GM20000 (cell line): ENCODE measurements around the gene FOXO6.

Source experiments
- DNase-seq: peaks from one replicate; pipeline ENCODE4 v3.0.0; 2012; ENCODE audit warnings: low spot score
- TF ChIP-seq, protein P1 (sequence below): IDR thresholded peaks from 2 replicates; pipeline ENCODE4 v1.5.1; 2012; ENCODE audit warnings: mild to moderate bottlenecking, control low read depth; ENCODE audit errors: extremely low read depth, missing control alignments

The FOXO6 gene

DNA sequence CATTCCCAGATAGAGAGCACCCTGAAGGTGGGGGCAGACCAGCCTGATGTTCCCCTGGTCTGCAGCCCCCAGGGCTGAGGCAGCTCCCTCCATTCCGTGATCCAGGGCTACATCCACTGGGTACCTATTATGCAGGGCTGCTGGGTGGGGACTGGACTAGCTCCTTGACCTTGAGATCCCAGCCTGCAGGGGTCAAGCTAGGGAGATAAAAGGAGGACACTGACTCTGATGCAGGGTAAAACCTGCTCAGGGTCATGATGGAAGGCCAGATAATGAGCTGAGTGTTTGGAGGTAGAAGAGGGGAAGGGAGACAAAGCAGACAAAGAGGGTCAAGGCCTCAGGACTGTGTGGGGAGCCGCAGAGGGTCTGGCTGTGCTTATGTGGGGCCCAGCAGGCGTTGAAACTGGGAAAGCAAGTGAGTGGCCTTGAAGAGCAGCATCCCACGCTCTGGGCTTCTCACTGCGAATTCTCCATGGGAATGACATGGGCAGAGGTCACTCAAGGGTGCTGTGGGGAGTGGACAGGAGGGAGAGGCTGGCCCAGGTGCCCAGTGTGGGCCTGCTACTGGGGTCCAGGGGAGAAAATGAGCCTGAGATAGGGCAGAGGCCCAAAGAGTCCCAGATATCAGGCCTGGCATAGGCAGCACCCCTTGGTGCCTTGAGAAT lies 9.7 kb downstream of the FOXO6 start:
- TF ChIP-seq, protein P1, sequence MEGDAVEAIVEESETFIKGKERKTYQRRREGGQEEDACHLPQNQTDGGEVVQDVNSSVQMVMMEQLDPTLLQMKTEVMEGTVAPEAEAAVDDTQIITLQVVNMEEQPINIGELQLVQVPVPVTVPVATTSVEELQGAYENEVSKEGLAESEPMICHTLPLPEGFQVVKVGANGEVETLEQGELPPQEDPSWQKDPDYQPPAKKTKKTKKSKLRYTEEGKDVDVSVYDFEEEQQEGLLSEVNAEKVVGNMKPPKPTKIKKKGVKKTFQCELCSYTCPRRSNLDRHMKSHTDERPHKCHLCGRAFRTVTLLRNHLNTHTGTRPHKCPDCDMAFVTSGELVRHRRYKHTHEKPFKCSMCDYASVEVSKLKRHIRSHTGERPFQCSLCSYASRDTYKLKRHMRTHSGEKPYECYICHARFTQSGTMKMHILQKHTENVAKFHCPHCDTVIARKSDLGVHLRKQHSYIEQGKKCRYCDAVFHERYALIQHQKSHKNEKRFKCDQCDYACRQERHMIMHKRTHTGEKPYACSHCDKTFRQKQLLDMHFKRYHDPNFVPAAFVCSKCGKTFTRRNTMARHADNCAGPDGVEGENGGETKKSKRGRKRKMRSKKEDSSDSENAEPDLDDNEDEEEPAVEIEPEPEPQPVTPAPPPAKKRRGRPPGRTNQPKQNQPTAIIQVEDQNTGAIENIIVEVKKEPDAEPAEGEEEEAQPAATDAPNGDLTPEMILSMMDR, result no peak
- no peak for DNase-seq

DNA sequence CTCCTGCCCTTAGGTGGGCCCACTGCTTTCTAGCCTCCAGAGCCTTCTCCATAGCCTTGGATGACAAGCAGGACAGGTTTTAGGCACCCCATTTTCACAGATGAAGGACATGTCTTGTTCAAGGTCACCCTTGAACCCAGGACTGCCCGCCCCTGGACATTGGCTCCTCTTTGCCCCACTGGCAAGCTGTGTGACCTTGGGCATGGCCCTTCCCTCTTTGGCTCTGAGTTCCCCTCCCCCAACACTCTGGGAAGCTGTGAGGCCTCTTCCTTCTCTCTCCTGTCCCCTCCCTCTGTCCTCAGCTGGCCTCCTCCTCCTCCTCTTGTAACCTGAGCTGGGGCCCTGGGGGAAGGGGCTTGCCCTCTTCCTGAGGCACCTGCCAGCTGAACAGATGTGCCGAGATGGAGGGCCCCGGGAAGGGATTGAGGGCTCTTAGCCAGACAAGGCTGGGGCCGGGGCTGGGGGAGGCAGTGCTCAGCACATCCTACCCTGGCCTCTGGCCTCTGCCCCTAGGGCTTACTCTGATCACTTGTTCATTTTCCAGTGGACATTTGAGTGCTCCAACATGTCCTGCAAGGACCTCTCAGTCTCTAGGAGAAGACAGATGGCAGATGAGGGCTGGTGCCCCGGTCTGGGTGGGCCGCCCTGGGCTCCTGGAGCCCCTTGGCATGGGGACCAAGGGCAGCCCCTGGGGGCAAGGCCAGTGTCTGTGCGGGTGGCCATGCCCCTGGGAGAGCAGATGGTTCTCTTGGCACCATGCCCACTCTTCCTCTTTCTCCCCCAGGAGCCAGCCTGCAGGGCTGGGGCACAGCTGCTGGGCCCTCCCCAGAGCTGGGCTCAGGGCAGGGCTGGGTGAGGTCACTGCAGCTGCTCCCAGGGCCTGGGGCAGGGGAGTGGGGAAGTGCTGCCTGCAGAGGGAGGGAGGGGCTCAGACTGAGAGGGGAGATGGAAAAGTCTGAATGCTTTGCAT lies 10.7 kb downstream of the FOXO6 start:
- no peak for DNase-seq
- TF ChIP-seq, protein P1, result no peak

DNA sequence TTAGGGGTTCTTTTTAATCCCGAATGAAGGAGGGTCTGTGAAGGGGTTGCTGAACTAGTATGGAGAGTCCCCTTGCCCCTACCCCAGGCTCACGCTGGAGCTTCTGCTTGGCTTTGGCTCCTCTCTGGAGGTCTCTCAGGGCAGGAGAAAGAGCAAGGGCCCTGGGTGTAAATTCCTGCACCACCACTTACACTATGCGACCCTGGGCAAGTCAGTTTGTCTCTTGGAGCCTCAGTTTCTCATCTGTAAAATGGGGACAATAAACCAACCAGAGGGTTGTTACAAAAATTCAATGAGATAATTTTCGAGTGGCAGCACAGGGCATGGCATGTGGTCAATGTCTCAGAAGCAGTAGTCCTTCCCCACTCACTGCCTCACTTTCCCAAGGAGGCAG lies 11.4 kb downstream of the FOXO6 start:
- TF ChIP-seq, protein P1, result no peak
- no peak for DNase-seq

DNA sequence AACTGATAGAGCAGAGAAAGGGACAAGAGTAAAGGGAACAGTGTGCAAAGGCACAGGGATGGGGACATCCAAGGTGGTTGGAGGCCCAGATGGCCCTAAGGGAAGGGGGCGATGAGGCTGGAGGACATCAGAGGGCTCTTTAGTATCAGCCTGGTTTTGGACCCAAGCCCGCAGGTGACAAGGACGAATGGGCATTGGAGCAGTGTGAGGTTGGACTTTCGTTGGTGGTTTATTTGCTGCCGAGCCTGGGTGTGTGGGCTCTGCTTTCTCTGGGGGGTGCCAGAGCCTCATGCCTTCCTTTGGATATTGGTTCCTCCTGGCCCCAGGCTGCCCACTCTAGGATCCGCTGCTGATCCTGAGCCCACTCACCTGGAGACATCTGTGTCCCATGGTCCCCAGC lies 12.1 kb downstream of the FOXO6 start:
- TF ChIP-seq, protein P1, result no peak
- DNase-seq, result no peak

DNA sequence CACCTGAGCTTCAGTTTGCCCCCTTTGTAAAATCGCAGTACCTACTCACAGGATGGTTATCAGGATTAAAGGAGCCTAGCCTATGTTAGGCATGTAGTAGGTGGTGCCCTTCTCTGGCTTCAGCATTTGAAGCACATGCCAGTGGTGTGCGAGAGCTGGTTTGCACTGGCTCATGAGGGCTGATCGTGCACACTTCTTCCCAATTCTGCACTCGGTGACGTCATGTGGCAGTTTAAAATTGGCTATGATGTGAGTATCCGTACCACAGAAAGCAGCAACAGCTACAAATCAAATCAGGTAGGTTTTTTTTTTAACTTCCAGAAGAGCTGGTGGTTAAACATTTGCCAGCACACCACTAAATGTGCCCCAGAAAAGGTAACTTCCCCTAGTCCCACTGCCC lies 13.5 kb downstream of the FOXO6 start:
- TF ChIP-seq, protein P1, result no peak
- DNase-seq, result no peak

DNA sequence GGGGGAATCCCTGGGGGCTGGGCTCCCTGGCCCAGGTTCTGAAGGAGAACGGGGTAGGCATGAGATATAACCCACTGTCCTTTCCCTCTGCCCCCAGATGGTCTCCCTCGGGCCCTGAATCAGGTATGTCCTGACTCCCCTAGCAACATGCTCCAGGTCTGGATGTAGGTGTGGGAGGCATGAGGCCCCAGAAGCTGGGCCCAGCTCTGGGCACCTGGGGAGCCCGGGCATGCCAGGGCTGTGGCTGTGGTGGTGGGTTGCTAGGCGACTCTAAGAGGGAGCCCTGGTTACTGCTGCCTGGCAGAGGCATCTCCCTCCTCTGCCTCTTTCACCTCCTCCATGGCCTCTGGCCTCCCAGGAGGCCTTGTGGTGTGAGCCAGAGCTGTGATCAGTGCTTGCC lies 16.2 kb downstream of the FOXO6 start:
- TF ChIP-seq, protein P1, result no peak
- no peak for DNase-seq

DNA sequence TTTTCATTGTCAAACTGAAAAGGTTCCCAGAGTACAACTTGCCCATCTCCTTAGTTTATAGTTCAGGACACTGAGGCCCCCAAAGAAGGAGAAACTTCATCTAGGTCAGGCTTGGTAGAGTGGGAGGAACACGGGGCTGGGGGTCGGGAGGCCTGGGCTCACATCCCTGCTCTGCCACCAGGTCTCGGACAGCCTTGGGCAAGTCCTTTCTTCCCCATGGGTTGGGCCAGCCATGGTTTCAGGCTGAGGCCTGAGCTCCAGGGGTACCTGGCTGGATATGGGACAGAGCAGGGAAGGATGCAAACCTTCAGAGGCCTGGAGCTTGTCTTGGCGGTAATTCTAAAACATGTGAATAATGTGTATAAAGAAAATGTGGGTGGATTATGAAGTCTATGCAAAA lies 17.0 kb downstream of the FOXO6 start:
- TF ChIP-seq, protein P1, result no peak
- no peak for DNase-seq
